CD4-positive, alpha-beta T cell treated with Interleukin-10 for 1 hour (primary cell): ENCODE measurements around the gene PFDN4.

Source experiments
- DNase-seq: peaks from one replicate; pipeline ENCODE4 v3.0.0-alpha.2; 2020

Gene PFDN4, protein sequence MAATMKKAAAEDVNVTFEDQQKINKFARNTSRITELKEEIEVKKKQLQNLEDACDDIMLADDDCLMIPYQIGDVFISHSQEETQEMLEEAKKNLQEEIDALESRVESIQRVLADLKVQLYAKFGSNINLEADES

DNA sequence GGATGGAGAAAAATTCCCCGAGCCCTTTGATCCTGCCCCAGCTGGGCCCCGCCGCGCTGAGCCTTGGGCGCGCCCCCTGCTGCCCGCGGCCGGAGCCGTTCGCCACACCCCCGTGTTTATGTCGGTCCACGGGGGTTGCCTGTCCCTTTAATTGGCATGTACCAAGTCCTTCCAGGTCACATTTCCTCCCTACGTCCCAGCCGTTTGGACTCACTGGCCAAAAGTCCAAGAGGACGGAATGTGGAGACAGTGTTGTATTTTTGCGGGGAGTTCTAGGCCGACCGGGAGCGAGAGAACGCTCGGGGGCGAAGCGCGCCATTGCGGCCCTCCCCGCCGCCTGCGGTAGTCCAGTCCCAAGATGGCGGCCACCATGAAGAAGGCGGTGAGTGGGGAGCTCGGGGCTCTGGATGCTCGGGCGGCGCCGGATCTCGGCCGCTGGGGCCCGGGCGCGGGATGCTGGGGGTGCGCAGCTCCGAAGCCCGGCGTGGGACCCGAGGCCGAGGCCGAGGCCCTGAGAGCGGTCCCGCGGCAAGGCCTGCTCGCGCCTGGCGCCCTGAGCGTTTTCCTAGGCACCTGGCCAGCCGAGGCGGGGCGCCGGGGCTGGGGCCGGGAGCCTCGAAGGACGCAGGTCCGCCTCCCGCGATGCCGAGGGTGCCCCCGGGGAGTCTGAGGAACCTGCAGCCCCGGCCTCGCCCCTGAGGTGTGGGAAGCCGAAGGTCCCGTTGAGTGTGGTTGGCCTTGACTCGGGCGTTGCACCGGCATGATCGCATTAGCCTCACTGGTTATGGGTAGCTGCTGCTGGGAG is at the start of gene PFDN4:
Gene PFDN4 (plus strand): TSS at position 345 of the 805 bp plus-strand sequence. CDS start 14 bp downstream, at position 359.
- peak; percentile 84 for DNase-seq

DNA sequence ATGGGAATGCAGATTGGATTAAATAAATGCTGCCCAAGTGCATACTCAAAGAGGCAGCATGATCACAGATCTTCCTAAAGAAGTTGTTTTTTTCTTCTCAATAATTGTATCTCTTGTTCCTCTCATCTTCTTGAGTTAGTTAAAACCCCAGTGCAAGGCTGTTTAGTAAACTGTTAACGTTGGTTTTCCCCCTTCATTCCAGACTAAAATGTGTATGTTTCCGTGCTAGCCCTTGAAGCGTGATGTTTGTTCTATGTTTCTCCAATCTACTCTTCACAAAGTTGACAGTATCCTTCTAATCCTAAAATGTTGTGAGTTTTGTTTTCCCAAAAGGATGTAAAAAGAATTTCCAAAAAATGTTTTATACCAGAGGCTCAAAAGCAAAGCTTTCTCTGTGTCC is 49.7 kb upstream of the PFDN4 start:
- DNase-seq: no peak

DNA sequence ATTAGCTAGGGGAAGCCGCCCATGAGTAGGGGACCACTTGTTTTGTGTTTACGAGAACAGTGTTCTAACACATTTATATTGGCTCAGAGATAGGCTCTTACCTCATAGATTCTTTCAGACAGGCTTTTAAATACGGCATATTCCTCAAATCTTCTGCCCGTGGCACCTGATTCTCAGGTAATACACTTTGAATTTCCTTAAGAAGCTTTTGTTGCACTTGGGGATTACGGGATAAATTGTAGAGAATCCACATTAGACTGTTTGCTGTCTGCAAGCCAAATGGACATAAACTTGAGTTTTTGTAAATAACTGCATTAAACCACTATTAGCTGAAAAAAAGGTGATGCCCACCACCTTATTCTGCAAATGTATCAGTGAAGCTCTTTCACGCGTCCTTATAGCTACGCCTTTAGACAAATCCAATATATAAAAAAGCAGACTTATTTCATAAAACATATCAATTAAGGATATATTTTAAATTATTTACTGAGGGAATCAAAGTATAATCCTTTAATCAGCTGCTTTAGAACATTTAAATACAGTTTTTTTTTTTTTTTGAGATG is 49.0 kb upstream of the PFDN4 start:
- DNase-seq: no peak

DNA sequence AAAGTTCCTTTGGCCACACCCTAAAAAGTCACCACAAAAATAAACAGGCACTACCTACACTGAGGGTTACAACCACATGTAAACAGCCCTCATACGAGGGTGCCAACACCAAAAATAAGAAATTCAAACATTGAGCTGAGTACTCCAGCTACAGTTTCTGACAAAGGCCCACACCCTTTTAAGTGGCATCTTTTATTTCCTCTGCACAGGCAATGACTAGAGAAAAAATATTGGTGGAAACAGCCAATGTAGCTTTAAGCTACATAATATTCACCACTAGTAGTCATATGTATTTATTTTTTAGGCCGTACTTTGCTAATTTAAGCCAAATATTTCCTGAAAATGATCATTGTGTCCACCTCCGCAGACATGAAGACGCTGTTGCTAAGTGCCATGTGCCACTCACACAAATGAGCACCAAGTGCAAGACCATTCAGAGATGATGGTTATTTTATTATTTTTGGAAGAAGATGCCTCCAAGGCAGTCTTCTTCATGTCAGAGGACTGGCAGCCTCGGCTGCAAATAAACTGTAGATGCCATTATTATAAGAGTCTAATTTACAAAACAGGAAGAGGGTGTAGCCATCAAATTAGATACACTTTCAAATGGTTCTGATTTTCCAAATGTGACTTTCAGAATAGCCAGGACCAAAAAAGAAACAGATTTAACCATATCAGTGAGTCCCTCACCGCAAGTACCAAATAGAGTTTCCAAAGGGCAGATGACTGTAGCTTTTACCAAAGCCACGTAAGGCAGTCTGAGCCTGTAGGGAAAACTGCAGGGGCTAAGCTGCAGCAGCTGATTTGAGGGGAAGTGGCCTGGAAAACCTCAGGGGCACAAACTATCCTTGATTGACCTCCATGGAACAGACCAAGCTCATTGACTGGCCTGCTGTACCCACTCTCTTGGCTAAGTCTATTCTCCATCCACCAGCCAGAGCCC is 47.6 kb upstream of the PFDN4 start:
- no peak for DNase-seq

DNA sequence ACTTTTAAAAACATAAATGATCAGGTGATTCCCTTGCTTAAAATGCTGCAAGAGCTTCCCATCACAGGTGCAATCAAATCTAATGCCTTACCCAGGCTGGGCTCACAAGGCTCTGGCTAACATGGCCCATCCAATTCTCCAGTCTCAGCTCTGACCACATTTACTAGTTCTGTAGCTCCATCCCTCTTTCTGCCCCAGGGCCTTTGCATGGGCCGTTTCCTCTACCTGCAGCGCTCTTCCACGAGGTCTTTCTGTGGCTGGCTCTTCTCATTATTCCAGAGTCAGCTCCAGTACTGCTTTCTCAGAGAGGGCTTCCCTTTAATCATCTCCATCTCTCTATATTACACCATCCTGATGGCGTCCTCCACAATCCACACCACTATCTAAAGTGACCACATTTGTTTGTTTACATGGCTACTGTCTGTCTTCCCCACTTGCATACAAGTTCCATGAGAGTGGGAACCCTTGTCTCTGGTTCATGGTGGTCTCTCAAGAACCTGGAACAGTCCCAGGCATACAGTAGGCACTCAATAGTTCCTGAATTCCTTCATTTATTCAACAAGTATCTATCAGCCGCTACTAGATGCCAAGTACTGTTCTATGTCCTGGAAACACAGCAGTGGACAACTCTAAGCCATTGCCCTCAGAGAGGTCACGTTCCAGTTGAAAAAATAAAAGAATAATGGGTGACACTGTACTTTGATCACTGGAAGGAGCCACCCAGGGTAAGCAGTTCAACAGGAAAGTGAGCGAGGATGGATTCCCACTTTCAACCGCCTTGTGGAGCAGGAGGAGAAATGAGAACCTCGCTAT is 46.7 kb upstream of the PFDN4 start:
- no peak for DNase-seq

DNA sequence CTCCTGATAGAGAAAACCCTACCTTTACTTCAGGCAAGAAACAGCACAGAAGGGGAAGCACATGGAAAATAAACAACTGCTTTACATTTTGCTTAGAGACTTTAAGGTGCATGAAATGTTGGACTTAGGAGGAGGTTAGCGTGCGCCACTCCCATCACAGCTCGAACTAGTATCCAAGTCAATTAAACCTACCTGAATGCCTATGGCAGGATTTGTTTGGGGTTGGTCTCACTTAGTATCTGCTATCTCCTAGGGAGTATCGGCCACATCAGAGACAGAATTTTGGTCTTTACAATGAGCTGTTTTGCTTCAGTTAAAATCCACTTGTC is 46.1 kb upstream of the PFDN4 start:
- no peak for DNase-seq

DNA sequence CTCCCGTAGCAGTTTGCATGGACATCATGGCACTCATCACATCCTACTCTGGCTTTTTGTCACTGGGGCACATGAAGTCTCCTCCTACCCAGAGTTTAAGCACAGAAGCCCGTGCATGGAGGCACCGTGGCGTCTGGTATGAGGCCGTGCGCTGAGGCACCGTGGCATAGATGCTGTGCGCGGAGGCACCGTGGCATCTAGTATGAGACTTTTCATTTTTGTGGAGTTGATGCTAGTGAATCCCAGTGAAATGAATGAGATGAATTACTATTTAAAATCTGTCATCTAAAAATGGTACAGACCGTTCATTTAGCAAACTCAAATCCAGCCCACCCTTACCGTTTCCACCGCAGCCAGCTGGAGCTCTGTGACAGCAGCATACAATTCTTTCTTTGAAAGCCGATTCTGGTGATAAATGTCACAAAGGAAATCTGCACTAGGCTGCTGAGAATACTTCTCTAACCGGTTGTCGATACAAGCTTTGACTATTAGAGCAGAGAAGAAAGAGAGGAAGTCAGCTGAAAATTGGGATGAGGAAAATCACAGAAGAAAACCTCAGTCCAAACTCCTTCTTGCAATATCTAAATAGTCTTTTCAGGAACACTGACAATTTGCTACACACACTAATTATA is 45.4 kb upstream of the PFDN4 start:
- no peak for DNase-seq

DNA sequence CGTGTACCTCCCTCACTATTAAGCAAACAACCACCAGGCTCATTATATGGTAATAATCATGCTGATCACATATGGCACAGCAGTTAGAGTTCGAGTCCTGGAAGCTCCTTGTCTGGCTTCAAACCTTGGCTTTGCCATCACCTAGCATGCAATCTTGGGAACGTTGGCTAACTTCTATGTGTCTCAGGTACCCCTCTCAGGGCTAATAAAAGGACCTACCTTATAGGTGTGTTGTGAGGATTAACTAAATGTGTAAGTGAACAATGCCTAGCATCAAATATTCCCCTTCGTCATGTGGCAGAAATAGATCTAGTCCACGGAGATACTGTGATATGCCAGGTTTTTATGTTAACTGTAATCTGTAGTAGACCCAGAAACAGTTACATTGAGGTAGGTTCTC is 44.5 kb upstream of the PFDN4 start:
- DNase-seq: no peak

DNA sequence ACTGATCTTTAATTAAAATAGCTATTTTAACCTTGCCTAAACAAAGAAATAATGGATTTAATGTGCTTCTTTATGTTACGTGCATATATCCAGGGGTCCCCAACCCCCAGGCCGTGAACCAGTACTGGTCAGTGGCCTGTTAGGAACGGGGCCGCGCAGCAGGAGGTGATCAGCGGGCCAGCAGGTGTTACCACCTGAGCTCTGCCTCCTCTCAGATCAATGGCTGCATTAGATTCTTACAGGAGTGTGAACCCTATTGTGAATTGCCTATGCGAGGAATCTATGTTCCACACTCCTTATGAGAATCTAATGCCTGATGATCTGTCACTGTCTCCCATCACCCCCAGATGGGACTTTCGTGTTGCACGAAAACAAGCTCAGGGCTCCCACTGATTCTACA is 42.9 kb upstream of the PFDN4 start:
- DNase-seq: no peak

DNA sequence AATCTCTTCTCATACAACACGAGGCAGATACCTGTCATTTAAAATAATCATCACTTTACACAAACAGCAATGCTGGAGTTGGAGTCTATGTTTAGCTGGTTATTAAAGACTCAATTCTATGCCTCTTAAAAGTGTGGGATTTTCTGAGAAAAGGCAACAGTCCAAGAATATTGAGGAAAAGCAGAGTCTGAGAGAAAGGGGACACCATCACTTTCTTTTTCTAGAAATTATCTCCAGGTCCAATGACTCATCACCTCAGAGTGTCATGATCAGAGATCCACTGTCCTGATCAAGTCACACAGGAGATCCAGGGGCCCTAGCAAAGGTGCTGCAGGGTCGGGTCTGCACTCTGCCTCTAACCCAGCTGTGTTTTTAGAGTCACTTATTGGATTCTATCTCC is 42.1 kb upstream of the PFDN4 start:
- DNase-seq: no peak

DNA sequence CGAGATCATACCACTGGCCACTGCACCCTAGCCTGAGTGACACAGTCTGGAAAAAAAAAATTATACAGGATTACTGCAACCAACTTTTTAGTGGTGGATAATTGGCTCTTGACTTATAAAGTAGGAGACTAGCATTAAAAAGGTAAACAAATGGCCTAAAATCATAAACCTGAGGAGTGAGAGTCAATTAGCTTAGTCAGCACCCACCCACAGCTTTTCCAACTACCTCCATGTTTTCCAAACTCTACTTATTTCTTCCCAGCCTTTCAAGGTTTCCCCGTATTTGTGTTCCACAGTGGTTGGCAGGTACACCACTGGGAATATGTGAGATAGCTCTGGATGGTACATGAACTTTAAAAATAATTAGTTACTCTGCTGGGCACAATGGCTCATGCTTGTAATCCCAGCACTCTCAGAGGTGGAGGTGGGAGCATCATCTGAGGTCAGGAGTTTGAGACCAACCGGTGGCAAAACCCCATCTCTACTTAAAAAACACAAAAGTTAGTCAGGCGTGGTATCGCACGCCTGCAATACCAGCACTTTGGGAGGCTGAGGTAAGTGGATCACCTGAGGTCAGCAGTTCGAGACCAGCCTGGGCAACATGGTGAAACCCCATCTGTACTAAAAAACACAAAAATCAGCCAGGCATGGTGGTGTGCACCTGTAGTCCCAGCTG is 40.8 kb upstream of the PFDN4 start:
- DNase-seq: no peak

DNA sequence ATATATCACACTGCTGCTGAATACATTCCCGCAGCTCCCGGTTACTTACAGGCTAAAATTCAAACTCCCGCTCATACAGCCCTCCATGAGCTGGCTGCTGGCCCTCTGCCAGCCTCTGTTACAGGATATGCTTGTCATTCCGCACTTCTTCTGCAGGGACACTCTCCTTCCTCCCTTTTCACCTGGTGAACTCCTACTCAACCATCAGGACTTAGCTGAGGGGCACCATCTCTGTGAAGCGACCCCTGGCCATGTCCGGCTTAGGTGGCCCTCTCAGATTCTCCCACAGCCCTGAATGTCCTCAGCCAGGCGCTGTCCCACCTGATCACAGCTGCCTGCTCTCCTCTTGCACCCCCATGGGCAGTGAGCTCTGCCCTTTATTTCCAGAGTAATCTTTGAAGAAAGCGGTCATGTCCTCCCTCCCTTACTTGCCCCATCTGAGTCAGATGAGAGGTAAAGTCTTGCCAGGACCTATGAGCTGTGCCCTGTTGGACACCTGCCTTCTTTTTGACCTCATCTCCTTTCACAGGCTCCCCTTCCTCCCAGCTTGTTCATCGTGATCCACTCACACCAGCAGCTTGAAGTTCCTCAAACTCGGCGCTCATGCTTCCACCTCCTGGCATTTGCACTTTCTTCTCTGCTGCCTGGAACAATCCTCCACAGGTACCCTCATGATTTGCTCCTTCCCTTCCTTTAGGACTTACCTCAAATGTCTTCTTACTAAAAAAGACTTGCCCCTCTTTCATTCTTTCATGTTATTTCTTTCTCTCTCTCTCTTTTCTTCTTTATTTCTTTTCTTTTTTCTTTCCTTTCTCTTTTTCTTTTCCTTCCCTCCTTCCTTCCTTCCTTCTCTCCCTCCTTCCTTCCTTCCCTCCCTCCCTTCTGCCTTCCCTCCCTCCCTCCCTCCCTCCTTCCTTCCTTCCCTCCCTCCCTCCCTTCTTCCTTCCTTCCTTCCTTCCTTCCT is 39.7 kb upstream of the PFDN4 start:
- DNase-seq: no peak

DNA sequence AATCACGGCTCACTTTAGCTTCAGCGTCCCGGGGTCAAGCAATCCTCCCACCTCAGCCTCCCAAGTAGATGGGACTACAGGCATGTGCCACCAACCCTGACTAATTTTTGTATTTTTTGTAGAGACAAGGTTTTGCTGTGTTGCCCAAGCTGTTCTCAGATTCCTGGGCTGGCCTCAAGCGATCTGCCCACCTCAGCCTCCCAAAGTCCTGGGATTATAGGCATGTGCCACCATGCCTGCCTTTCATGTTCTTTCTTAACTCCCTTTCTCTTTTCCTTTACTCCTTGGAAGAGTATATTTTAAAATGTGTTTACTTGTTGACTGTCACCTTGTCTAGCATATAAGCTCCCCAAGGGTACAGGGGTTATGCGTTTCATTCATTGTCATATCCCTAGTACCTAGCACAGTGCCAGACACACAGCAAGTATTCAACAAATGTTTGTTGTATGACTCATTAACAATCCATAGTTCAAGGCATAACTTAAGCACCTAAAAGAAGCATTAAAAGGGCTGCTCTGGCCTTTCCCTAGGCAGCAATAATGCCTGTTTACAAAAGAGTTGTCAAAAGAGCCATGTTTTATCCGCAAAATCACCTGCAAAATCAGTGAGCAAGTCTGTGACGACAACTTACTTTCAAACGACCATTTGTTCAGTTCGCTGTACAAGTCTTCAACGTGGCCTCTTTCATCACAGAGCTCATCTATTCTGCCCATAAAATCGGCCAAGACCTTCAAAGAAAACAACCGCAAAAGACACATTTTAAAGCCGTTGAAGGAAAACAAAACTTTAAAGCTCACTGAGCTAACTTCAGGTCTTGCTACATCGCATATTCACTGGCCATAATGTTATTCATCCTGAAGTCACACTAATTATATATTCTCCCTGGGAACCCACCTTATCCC is 38.7 kb upstream of the PFDN4 start:
- no peak for DNase-seq

DNA sequence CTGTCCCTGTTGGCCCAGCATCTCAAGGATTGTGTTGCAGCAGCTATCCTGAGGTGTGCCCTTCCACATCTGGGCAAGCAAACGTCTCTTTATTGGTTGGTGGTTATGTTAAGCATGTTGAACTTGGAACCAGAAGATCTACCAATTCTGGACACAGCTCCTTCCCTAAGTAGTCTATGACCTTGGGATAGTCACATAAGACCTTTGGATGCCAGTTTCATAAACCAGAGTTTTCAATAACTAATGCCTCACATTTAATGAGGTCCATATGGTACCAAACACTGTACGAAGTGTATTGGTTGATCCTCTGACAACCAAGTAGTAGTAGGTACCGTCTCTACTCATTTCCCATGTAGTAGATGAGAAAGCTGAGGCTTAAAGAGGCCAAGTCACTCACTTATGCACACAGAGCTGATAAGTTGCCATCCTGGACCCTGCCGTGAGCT is 37.8 kb upstream of the PFDN4 start:
- DNase-seq: no peak

DNA sequence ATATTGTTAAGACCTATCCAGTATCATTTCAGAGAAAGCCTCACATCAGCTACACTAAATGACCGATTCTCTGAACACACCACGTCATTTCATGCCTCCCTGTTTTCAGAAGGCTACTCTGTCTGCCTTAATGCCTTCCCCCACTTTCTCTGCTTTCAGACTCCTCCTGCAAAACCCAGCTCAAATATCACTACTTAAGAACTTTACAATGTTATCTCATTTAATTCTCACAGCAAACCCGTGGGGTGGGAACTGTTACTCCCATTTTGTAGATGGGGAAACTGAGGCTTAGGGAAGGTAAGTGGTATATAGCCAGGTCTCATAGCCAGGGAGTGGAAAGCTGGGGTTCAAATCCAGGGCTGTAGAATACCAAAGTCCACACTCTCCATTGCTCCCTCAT is 36.9 kb upstream of the PFDN4 start:
- DNase-seq: no peak

DNA sequence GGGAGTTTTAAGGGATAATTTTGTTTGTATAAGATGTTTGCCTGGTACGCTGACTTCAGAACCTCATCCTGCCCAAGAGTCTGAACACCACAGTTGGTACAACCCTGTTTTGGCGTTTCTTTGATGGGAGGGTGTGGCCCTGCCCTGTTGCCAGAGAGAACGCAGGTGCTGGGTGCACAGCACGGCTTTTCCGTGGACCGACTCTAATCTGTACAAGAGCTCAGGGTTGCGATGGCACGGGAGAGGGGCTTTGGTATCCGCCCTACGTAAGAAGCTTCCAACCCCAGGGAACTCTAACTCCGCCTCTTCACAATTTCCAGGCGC is 35.4 kb upstream of the PFDN4 start:
- DNase-seq: no peak

DNA sequence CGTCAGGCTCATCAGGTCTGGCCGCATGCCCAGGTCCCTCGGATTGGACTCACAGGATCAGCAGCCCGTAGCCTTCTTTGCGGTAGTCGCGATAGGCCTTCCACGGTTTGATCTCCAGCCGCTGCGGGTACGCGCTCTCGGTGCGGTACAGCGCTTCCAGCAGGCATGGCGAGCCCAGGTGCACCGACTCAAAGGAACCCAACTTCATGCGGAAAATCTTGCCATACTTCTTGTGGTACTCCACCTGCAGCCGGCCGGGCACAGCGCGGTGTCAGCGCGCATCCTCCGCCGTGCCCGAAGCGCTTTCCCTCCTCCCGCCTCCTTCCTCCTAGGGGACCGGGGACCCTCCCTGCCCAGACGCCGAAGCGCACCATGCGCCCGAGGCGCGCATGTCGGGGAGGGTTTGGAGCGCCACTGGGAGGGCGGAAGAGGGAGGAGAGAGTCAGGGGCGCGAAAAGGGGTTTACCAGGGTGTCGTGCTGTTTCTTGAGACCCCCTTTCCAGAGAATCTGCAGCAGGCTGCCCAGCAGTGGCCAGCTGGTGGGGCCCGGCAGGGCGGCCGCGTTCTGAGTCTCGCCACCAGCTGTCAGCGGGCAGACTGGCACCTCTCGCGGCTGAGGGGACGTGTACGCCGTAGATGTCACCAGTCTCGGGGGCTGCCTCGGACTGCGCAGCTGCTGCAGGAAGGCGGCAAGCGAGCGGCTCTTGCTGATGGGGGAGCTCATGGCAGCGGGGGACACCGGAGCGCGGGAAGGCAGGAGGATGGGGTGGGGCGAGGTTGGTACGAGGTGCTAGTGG is 34.8 kb upstream of the PFDN4 start:
- DNase-seq: no peak
